ENCODE data around the gene ORC4.
A peak's percentile ranks its signal among the peaks of the same experiment; 100 is the strongest.

Gene ORC4

DNA sequence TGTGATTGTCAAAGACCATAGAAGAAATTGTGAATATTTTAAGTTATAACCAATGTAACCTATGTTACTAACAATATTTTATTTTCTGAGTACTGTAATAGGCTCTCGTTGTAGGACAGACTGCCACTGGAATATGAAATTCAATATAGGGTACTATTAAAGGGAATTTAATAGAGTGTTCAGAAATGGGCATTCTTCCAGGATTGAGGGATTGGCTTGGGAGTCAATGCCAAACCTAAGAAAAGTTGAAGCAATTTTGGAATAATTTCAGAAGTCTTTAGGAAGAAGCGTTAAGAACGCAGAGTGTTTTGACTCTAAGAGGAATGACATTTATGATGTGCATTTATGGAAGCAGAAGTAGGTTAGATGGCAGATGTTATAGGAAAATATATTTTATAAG lies 96.7 kb downstream of the ORC4 start:
- TF ChIP-seq, protein P1, sequence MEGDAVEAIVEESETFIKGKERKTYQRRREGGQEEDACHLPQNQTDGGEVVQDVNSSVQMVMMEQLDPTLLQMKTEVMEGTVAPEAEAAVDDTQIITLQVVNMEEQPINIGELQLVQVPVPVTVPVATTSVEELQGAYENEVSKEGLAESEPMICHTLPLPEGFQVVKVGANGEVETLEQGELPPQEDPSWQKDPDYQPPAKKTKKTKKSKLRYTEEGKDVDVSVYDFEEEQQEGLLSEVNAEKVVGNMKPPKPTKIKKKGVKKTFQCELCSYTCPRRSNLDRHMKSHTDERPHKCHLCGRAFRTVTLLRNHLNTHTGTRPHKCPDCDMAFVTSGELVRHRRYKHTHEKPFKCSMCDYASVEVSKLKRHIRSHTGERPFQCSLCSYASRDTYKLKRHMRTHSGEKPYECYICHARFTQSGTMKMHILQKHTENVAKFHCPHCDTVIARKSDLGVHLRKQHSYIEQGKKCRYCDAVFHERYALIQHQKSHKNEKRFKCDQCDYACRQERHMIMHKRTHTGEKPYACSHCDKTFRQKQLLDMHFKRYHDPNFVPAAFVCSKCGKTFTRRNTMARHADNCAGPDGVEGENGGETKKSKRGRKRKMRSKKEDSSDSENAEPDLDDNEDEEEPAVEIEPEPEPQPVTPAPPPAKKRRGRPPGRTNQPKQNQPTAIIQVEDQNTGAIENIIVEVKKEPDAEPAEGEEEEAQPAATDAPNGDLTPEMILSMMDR (conservative IDR thresholded peaks at IDR 0.05; ENCODE audit: low read depth, low read length) = no peak
- no peak overlapping the region for H3K4me3 ChIP-seq (ENCODE audit: low read depth, low read length)
- no peak for DNase-seq (ENCODE audit: low read depth)

DNA sequence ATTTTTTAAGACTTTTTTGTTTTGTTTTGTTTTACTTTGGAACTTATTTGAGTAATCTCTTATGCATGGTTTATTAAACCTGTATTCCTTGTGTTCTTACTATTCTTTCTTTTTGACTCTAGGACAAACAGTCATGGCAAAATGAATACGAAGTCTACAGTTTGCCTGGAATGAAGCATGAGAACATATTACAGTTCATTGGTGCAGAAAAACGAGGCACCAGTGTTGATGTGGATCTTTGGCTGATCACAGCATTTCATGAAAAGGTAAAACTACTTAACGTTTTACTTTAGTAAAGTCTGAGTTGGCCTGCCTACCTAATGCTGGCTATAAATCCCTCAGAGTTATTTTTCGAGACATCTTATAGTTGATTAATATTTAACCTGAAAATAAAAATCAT lies 103.4 kb downstream of the ORC4 start:
- no peak overlapping the region for H3K4me3 ChIP-seq (ENCODE audit: low read depth, low read length)
- DNase-seq (ENCODE audit: low read depth) = no peak
- TF ChIP-seq, protein P1 (conservative IDR thresholded peaks at IDR 0.05; ENCODE audit: low read depth, low read length) = no peak

DNA sequence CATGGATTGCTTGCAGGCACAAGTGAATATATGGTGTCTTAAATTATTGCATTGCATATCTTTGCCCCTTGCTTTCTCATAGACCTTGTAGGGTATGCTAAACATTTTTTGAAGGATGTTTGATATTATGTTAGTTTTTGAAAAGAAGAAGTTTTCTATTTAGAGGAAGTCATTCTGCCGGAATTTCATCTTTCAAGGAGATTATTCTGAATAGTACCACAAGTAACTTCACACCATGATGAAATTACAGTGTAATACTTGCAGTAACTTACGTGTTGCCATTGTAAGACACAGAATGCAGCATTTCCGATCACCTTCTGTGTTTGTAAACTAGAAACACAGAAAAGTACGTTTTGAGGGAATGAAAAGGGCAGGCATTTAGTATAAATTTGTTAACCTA lies 103.8 kb downstream of the ORC4 start:
- no peak overlapping the region for H3K4me3 ChIP-seq (ENCODE audit: low read depth, low read length)
- TF ChIP-seq, protein P1 (conservative IDR thresholded peaks at IDR 0.05; ENCODE audit: low read depth, low read length) = no peak

DNA sequence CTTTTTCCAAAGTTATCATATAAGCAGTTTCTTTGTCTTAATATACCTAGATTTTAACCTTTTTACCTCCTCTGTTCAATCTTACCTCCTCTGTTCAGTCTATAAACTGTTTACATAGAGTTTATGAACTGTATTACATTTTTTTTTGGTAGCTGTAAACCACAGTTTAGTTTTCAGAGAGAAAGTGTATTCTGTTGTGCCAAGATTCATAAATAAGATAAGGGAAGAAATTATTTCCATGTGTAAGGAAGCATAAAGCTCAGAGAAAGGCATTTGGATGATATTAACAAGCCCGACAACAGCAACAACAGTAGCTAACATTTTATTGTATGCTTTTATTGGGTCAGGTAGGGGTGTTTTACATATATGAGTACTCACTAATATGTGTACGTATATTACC lies 104.5 kb downstream of the ORC4 start:
- H3K4me3 ChIP-seq (ENCODE audit: low read depth, low read length) = no peak overlapping the region

More for the DNA sequence above, 103.8 kb downstream of the ORC4 start:
- no peak for DNase-seq (ENCODE audit: low read depth)

DNA sequence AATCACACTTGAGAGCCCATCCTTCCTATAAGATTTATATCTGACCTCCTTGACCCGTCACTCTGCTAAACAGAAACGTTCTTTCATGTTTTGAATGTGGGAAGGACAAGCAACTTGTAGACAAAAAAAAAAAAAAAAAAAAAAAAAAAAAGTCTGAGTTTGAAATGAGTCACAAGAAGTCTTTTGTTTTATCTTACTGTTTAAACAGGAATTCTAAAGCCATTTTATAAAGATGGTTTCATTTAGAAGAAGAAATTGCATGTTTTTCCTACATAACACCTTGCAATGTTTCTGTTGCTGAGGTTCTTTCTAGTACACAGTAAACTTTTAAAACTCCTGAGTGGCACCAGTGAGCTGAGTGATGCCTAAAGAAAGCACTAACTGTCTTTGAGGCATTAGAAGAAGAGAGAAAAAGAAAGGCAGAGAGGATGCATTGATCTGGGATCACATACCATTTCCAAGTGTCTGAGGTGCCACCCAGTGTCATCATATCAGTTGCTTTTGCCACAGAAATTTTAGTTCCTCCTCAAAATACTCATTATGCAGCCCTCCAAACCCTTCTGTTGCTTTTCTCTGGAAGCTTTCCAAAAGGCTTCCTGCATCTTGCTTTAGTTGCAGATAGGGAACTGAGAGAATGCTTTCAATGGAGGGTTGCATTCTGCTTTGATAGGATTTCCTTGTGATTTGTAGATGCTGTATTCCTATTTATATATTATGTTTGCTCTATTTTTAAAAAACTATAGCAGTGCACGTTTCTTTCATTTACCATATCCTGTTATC lies 106.6 kb downstream of the ORC4 start:
- H3K4me3 ChIP-seq (ENCODE audit: low read depth, low read length) = no peak overlapping the region
- DNase-seq (ENCODE audit: low read depth) = peak; percentile 24
- TF ChIP-seq, protein P1 (conservative IDR thresholded peaks at IDR 0.05; ENCODE audit: low read depth, low read length) = no peak

More for the DNA sequence above, 104.5 kb downstream of the ORC4 start:
- DNase-seq (ENCODE audit: low read depth) = no peak
- TF ChIP-seq, protein P1 (conservative IDR thresholded peaks at IDR 0.05; ENCODE audit: low read depth, low read length) = no peak

DNA sequence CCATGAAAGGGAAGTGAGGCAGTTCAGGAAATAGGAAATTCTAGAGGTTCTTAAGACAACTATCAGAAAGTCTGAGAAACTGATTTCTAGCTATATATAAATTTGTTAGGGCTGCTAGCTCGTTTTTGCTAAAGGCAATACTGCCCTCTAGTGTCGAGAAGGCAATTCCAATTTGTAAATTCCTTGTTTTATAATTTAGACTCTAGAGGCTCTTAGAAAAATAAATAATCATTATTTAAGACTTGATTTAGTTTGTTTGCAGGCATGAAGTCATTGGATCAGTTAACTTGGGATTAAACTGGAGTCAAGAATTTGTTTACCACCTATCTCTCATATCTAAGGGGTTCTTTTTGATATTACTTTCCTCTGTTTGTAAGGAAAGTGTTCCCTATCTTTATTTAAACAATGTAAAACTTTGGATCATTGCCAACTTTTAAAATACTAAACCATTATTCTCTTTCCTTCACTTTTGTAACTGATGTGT lies 109.5 kb downstream of the ORC4 start:
- peak; percentile 89 for DNase-seq (ENCODE audit: low read depth)

More for the DNA sequence above, 109.5 kb downstream of the ORC4 start:
- no peak overlapping the region for H3K4me3 ChIP-seq (ENCODE audit: low read depth, low read length)
- TF ChIP-seq, protein P1 (conservative IDR thresholded peaks at IDR 0.05; ENCODE audit: low read depth, low read length) = peak; percentile 73

All from choroid plexus epithelial cell (primary cell).